Measurements from ENCODE around the gene ETS2. TPM values are rescaled to one million over a fixed set of nuclear protein-coding genes. Genes with fewer than 3 reads are reported as not detected.

Gene ETS2
- polyA plus RNA-seq, 1 donor from 2014 or later = 11.6 TPM

DNA sequence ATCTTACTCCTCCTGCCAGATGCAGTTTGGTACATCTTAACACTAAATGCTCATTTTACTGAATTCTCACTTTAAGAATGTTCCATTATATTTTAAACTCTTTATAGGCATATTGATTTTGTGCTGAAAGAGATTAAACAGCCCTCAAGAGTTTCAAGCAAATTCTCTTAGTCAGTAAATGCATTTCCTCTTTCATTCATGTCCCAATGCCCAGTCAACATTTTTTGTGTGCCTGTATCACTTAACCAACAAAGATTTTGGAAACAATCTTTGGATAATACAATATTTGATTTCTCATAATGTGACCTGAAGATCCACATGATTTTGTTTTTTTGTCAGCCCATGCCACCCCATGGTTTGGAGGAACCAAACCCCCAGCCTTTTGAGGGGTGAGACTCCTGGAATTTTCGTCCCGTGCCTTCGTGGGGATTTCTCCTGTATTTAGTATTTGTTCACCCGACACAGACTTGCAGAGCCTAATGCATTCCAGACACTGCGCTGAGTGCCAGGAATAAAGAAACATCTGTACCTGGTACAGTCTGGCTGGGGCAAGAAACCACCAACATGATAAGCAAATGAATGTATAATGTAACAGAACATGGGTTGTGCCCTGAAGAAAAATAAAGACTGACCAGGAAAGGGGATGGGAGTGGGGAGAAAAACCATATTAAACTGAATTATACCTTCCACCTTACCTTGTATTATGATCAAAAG, 47.1 kb upstream of the ETS2 start:
- Histone ChIP-seq H3K9me3 (ENCODE audit: low read length) (no peaks in the 10 kb centered on the region), H3K27ac (ENCODE audit: low read length) (no peak overlapping the region), H3F3A (ENCODE audit: insufficient read depth, low read length, poor library complexity, severe bottlenecking) (no peaks in the 10 kb centered on the region), H3K27me3 (ENCODE audit: insufficient read depth, low read depth, low read length) (no peaks in the 10 kb centered on the region), H3K9me2 (ENCODE audit: insufficient read depth, low read length) (no peaks in the 10 kb centered on the region), H4K20me1 (ENCODE audit: insufficient read depth) (no peaks in the 10 kb centered on the region), H3K4me2 (ENCODE audit: low read length) (no peak overlapping the region), H3K36me3 (ENCODE audit: insufficient read depth, low read length) (no peaks in the 10 kb centered on the region), H3K4me3 (ENCODE audit: low read length) (no peak overlapping the region), H2AFZ (ENCODE audit: low read depth, low read length) (no peak overlapping the region), H3K9ac (ENCODE audit: low read length) (no peak overlapping the region), H3K79me2 (replicated peaks; ENCODE audit: insufficient read depth, low read length) (no peaks in the 10 kb centered on the region)
- no peak for TF ChIP-seq MXI1 (conservative IDR thresholded peaks at IDR 0.05; ENCODE audit: poor library complexity, severe bottlenecking)
- TF ChIP-seq, protein P1, sequence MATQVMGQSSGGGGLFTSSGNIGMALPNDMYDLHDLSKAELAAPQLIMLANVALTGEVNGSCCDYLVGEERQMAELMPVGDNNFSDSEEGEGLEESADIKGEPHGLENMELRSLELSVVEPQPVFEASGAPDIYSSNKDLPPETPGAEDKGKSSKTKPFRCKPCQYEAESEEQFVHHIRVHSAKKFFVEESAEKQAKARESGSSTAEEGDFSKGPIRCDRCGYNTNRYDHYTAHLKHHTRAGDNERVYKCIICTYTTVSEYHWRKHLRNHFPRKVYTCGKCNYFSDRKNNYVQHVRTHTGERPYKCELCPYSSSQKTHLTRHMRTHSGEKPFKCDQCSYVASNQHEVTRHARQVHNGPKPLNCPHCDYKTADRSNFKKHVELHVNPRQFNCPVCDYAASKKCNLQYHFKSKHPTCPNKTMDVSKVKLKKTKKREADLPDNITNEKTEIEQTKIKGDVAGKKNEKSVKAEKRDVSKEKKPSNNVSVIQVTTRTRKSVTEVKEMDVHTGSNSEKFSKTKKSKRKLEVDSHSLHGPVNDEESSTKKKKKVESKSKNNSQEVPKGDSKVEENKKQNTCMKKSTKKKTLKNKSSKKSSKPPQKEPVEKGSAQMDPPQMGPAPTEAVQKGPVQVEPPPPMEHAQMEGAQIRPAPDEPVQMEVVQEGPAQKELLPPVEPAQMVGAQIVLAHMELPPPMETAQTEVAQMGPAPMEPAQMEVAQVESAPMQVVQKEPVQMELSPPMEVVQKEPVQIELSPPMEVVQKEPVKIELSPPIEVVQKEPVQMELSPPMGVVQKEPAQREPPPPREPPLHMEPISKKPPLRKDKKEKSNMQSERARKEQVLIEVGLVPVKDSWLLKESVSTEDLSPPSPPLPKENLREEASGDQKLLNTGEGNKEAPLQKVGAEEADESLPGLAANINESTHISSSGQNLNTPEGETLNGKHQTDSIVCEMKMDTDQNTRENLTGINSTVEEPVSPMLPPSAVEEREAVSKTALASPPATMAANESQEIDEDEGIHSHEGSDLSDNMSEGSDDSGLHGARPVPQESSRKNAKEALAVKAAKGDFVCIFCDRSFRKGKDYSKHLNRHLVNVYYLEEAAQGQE (IDR thresholded peaks at IDR 0.05; ENCODE audit: borderline replicate concordance) = no peak

GRCh38 chr21:38759413-38759812, 46.3 kb upstream of the ETS2 start:
- no peaks in the 10 kb centered on the region for H4K20me1 ChIP-seq (ENCODE audit: insufficient read depth)
- no peaks in the 10 kb centered on the region for H3K9me3 ChIP-seq (ENCODE audit: low read length)
- no peaks in the 10 kb centered on the region for H3K9me2 ChIP-seq (ENCODE audit: insufficient read depth, low read length)
- no peak overlapping the region for H3K9ac ChIP-seq (ENCODE audit: low read length)
- H3K4me2 ChIP-seq (ENCODE audit: low read length) = no peak overlapping the region
- H3K4me3 ChIP-seq (ENCODE audit: low read length) = no peak overlapping the region
- H3K79me2 ChIP-seq (replicated peaks; ENCODE audit: insufficient read depth, low read length) = no peaks in the 10 kb centered on the region
- H3K36me3 ChIP-seq (ENCODE audit: insufficient read depth, low read length) = no peaks in the 10 kb centered on the region
- no peak for TF ChIP-seq CTCF (IDR thresholded peaks at IDR 0.05; ENCODE audit: poor library complexity, severe bottlenecking)
- no peak for TF ChIP-seq SMC3 (conservative IDR thresholded peaks at IDR 0.05; ENCODE audit: poor library complexity)
- TF ChIP-seq EZH2 (IDR thresholded peaks at IDR 0.05; ENCODE audit: borderline replicate concordance, insufficient read depth, low read length, poor library complexity, severe bottlenecking) = no peak
- no peak for TF ChIP-seq MXI1 (conservative IDR thresholded peaks at IDR 0.05; ENCODE audit: poor library complexity, severe bottlenecking)
- no peak for TF ChIP-seq TAF1 (IDR thresholded peaks at IDR 0.05; ENCODE audit: low read depth)
- TF ChIP-seq, protein P1 (IDR thresholded peaks at IDR 0.05; ENCODE audit: borderline replicate concordance) = no peak
- no peak for TF ChIP-seq RAD21 (conservative IDR thresholded peaks at IDR 0.05)
- TF ChIP-seq EP300 (conservative IDR thresholded peaks at IDR 0.05; ENCODE audit: poor library complexity, severe bottlenecking) = no peak
- TF ChIP-seq POLR2AphosphoS5 (IDR thresholded peaks at IDR 0.05) = no peak
- H2AFZ ChIP-seq (ENCODE audit: low read depth, low read length) = no peak overlapping the region
- H3K27ac ChIP-seq (ENCODE audit: low read length) = no peak overlapping the region
- H3K27me3 ChIP-seq (ENCODE audit: insufficient read depth, low read depth, low read length) = no peaks in the 10 kb centered on the region
- H3F3A ChIP-seq (ENCODE audit: insufficient read depth, low read length, poor library complexity, severe bottlenecking) = no peaks in the 10 kb centered on the region

Data from neural cell (in vitro differentiated cells).